Activated naive CD4-positive, alpha-beta T cell treated with anti-CD3 and anti-CD28 coated beads for 36 hours (primary cell): Measurements from ENCODE around the gene ENKD1. TPM values are rescaled to one million over a fixed set of nuclear protein-coding genes. Genes with fewer than 3 reads are reported as not detected.

Source experiments
- CTCF ChIA-PET: fragments of 350-600 bp; sonication (Branson Sonifier 250); formaldehyde crosslinking; loops from one replicate; lab custom pipeline; 2021; ENCODE audit warnings: antibody characterized with exemption; lab: Charles Lee
- DNase-seq: peaks from one replicate; pipeline ENCODE4 v3.0.0-alpha.2; 2020
- H3K27ac Mint-ChIP-seq: one replicate; pipeline ENCODE4 v1.8.0; 2021; ENCODE audit warnings: mild to moderate bottlenecking, mixed read lengths
- H3K27me3 Mint-ChIP-seq: one replicate; pipeline ENCODE4 v1.8.0; 2021; ENCODE audit warnings: low read depth, mixed read lengths
- H3K36me3 Mint-ChIP-seq: one replicate; pipeline ENCODE4 v1.8.0; 2021; ENCODE audit warnings: low read depth, mixed read lengths
- H3K4me1 Mint-ChIP-seq: one replicate; pipeline ENCODE4 v1.8.0; 2021; ENCODE audit warnings: low read depth, mixed read lengths
- H3K4me3 Mint-ChIP-seq: one replicate; pipeline ENCODE4 v1.8.0; 2021; ENCODE audit warnings: mild to moderate bottlenecking, moderate library complexity, mixed read lengths
- H3K9me3 Mint-ChIP-seq: one replicate; pipeline ENCODE4 v1.8.0; 2021; ENCODE audit warnings: mixed read lengths
- intact Hi-C: fragments of 100-400 bp; cut with micrococcal nuclease; formaldehyde crosslinking; loops from one replicate; pipeline ENCODE4 v1.15.1; 2023
- total RNA-seq, 2 experiments: library from RNA; stranded (reverse); gene quantifications; one replicate each; pipeline ENCODE4 v1.2.3, GENCODE V29; 2021

Gene ENKD1
- total RNA-seq, 2 experiments from 2014 or later = 6.7 to 7.3 TPM

GRCh38 chr16:67651847-67652246, 14.7 kb downstream of the ENKD1 start:
- H3K27me3 Mint-ChIP-seq = no peaks in the 10 kb centered on the region

GRCh38 chr16:67651039-67651438, 15.5 kb downstream of the ENKD1 start:
- CTCF ChIA-PET = interaction anchor here (1.3 to 3.8 kb wide), 3 partner anchors 7 to 130 kb away, joined by 4 to 10 read pairs (median 7); no protein-coding TSS in a partner anchor

More at GRCh38 chr16:67651847-67652246, 14.7 kb downstream of the ENKD1 start:
- Mint-ChIP-seq H3K27ac (no peak overlapping the region), H3K4me3 (no peak overlapping the region), H3K36me3 (peaks cover 32% of the 10 kb centered on the region), H3K4me1 (peaks cover 8% of the 10 kb centered on the region), H3K9me3 (no peaks in the 10 kb centered on the region)
- intact Hi-C loops = no loop called here
- CTCF ChIA-PET = interaction anchor here (1.4 to 3.8 kb wide), 2 partner anchors 105 to 131 kb away, joined by 7 to 10 read pairs; no protein-coding TSS in a partner anchor
- no peak for DNase-seq

GRCh38 chr16:67650023-67650422, 16.5 kb downstream of the ENKD1 start:
- Mint-ChIP-seq H3K27ac (no peak overlapping the region), H3K36me3 (peaks cover 28% of the 10 kb centered on the region)
- CTCF ChIA-PET = interaction anchor here (1.3 to 3.8 kb wide), 2 partner anchors 8 to 103 kb away, joined by 4 to 10 read pairs; no protein-coding TSS in a partner anchor

More at GRCh38 chr16:67651039-67651438, 15.5 kb downstream of the ENKD1 start:
- intact Hi-C loops = no loop called here
- Mint-ChIP-seq H3K9me3 (no peaks in the 10 kb centered on the region), H3K4me1 (peaks cover 12% of the 10 kb centered on the region), H3K27me3 (no peaks in the 10 kb centered on the region), H3K27ac (no peak overlapping the region), H3K4me3 (no peak overlapping the region), H3K36me3 (peaks cover 35% of the 10 kb centered on the region)
- DNase-seq = no peak

GRCh38 chr16:67649494-67649931, 17.0 kb downstream of the ENKD1 start:
- H3K9me3 Mint-ChIP-seq = no peaks in the 10 kb centered on the region
- DNase-seq = no peak
- peaks cover 28% of the 10 kb centered on the region for H3K36me3 Mint-ChIP-seq
- H3K27ac Mint-ChIP-seq = no peak overlapping the region
- intact Hi-C loops = no loop called here
- H3K4me3 Mint-ChIP-seq = no peak overlapping the region
- no peaks in the 10 kb centered on the region for H3K27me3 Mint-ChIP-seq
- peaks cover 10% of the 10 kb centered on the region for H3K4me1 Mint-ChIP-seq
- CTCF ChIA-PET = interaction anchor here (0.6 to 3.8 kb wide), 3 partner anchors 9 to 103 kb away, joined by 3 to 10 read pairs (median 4); no protein-coding TSS in a partner anchor

More at GRCh38 chr16:67650023-67650422, 16.5 kb downstream of the ENKD1 start:
- Mint-ChIP-seq H3K27me3 (no peaks in the 10 kb centered on the region), H3K4me3 (no peak overlapping the region), H3K4me1 (peaks cover 9% of the 10 kb centered on the region), H3K9me3 (no peaks in the 10 kb centered on the region)
- intact Hi-C loops = no loop called here
- DNase-seq = no peak

- no peaks in the 10 kb centered on the region for H3K9me3 Mint-ChIP-seq
- H3K27me3 Mint-ChIP-seq = no peaks in the 10 kb centered on the region
- peaks cover 28% of the 10 kb centered on the region for H3K36me3 Mint-ChIP-seq
- peaks cover 14% of the 10 kb centered on the region for H3K4me1 Mint-ChIP-seq
- no peak overlapping the region for H3K4me3 Mint-ChIP-seq
- CTCF ChIA-PET = interaction anchor here (0.6 to 7.7 kb wide), 4 partner anchors 21 to 135 kb away, joined by 3 to 168 read pairs (median 6); no protein-coding TSS in a partner anchor
- no peak for DNase-seq
- intact Hi-C loops = no loop called here
- H3K27ac Mint-ChIP-seq = no peak overlapping the region
Observed at GRCh38 chr16:67648764-67649407, 17.7 kb downstream of the ENKD1 start.

GRCh38 chr16:67648088-67648763, 18.3 kb downstream of the ENKD1 start:
- Mint-ChIP-seq H3K9me3 (no peaks in the 10 kb centered on the region), H3K4me3 (no peak overlapping the region), H3K4me1 (peaks cover 14% of the 10 kb centered on the region), H3K27ac (no peak overlapping the region), H3K27me3 (no peaks in the 10 kb centered on the region), H3K36me3 (peaks cover 28% of the 10 kb centered on the region)
- no peak for DNase-seq
- intact Hi-C loops = no loop called here
- CTCF ChIA-PET = interaction anchor here (1.4 to 7.7 kb wide), 2 partner anchors 102 to 134 kb away, joined by 3 to 168 read pairs; no protein-coding TSS in a partner anchor

- Mint-ChIP-seq H3K36me3 (peaks cover 28% of the 10 kb centered on the region), H3K4me3 (no peak overlapping the region), H3K27ac (no peak overlapping the region), H3K27me3 (no peaks in the 10 kb centered on the region), H3K4me1 (peaks cover 14% of the 10 kb centered on the region), H3K9me3 (no peaks in the 10 kb centered on the region)
- DNase-seq = no peak
- intact Hi-C loops = no loop called here
- CTCF ChIA-PET = interaction anchor here (1.4 to 7.7 kb wide), 2 partner anchors 102 to 134 kb away, joined by 3 to 168 read pairs; no protein-coding TSS in a partner anchor
Observed at GRCh38 chr16:67647681-67648080, 18.9 kb downstream of the ENKD1 start.

GRCh38 chr16:67647111-67647651, 19.4 kb downstream of the ENKD1 start:
- CTCF ChIA-PET = interaction anchor here (6.2 to 7.7 kb wide), 2 partner anchors 101 to 126 kb away, joined by 84 to 168 read pairs; no protein-coding TSS in a partner anchor
- Mint-ChIP-seq H3K36me3 (peaks cover 27% of the 10 kb centered on the region), H3K4me3 (no peak overlapping the region), H3K27ac (no peak overlapping the region), H3K9me3 (no peaks in the 10 kb centered on the region), H3K4me1 (peaks cover 14% of the 10 kb centered on the region), H3K27me3 (no peaks in the 10 kb centered on the region)
- DNase-seq = no peak
- intact Hi-C loops = no loop called here

- Mint-ChIP-seq H3K27ac (peak overlapping the region; percentile 91), H3K4me3 (peak overlapping the region; percentile 83), H3K36me3 (peaks cover 18% of the 10 kb centered on the region), H3K27me3 (no peaks in the 10 kb centered on the region), H3K9me3 (no peaks in the 10 kb centered on the region), H3K4me1 (peaks cover 13% of the 10 kb centered on the region)
- no peak for DNase-seq
- intact Hi-C loops = loop anchor here (1.0 kb wide), 3 partner anchors 15 to 164 kb away; partner anchors contain the start of genes ACD, ATP6V0D1 and PARD6A
- CTCF ChIA-PET = interaction anchor here (0.6 to 7.7 kb wide), 17 partner anchors 10 to 174 kb away, joined by 3 to 168 read pairs (median 7); partner anchors contain the start of genes ACD, CTCF and PARD6A
Observed at GRCh38 chr16:67645397-67646121, 21.0 kb downstream of the ENKD1 start.

GRCh38 chr16:67644038-67644437, 22.5 kb downstream of the ENKD1 start:
- intact Hi-C loops = loop anchor here (1.0 kb wide), 2 partner anchors 82 to 97 kb away; partner anchors contain the start of gene CTCF
- Mint-ChIP-seq H3K27ac (peak overlapping the region; percentile 82), H3K36me3 (peaks cover 9% of the 10 kb centered on the region), H3K4me1 (peaks cover 9% of the 10 kb centered on the region), H3K9me3 (no peaks in the 10 kb centered on the region), H3K27me3 (no peaks in the 10 kb centered on the region), H3K4me3 (peak overlapping the region; percentile 65)
- no peak for DNase-seq
- CTCF ChIA-PET = interaction anchor here (0.6 to 7.7 kb wide), 24 partner anchors 10 to 200 kb away, joined by 3 to 168 read pairs (median 4); partner anchors contain the start of genes ACD, CTCF and PARD6A
